Astrocyte of the cerebellum (primary cell): Measurements from ENCODE around the gene KLK14.

Source experiments
- DNase-seq: peaks from one replicate; pipeline ENCODE4 v3.0.0-alpha.2; 2011; ENCODE audit warnings: low read depth
- H3K4me3 ChIP-seq: 2 replicates; pipeline ENCODE4 v1.5.1; 2011; ENCODE audit warnings: mild to moderate bottlenecking, low read depth, low read length, moderate library complexity
- in situ Hi-C: cut with HindIII; loops from 2 replicates; pipeline ENCODE4 v1.10.0; 2017; ENCODE audit warnings: low sequenced_read_pairs
- TF ChIP-seq, protein P1 (sequence below): IDR thresholded peaks from 2 replicates; pipeline ENCODE4 v1.5.1; 2012; ENCODE audit warnings: low read length, low read depth, moderate library complexity, mild to moderate bottlenecking; ENCODE audit errors: missing control alignments

Gene KLK14

DNA sequence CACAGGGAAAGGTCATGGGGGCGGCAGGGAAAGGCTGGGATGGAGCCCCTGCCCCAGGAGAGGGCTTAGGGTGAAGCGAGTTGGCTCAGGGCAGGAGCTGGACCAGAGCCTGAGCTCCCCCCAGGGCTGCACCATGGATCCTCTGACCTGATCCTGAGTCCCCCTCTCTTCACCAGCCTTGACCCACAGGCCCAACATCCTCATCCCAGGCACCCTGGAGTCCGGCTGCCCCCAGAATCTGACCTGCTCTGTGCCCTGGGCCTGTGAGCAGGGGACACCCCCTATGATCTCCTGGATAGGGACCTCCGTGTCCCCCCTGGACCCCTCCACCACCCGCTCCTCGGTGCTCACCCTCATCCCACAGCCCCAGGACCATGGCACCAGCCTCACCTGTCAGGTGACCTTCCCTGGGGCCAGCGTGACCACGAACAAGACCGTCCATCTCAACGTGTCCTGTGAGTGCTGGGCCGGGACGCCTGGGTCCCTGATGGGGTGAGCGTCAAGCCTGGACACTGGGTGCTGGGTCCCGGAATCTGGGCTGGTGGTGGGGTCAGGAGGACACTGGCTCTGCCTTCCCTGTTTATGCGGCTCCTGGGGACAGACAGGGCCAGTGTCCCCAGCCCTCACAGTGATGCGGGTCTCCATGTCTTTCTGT is 42.9 kb upstream of the KLK14 start:
- no peak for DNase-seq
- H3K4me3 ChIP-seq: no peak overlapping the region
- in situ Hi-C loops: no loop called here
- TF ChIP-seq, protein P1, sequence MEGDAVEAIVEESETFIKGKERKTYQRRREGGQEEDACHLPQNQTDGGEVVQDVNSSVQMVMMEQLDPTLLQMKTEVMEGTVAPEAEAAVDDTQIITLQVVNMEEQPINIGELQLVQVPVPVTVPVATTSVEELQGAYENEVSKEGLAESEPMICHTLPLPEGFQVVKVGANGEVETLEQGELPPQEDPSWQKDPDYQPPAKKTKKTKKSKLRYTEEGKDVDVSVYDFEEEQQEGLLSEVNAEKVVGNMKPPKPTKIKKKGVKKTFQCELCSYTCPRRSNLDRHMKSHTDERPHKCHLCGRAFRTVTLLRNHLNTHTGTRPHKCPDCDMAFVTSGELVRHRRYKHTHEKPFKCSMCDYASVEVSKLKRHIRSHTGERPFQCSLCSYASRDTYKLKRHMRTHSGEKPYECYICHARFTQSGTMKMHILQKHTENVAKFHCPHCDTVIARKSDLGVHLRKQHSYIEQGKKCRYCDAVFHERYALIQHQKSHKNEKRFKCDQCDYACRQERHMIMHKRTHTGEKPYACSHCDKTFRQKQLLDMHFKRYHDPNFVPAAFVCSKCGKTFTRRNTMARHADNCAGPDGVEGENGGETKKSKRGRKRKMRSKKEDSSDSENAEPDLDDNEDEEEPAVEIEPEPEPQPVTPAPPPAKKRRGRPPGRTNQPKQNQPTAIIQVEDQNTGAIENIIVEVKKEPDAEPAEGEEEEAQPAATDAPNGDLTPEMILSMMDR: no peak

DNA sequence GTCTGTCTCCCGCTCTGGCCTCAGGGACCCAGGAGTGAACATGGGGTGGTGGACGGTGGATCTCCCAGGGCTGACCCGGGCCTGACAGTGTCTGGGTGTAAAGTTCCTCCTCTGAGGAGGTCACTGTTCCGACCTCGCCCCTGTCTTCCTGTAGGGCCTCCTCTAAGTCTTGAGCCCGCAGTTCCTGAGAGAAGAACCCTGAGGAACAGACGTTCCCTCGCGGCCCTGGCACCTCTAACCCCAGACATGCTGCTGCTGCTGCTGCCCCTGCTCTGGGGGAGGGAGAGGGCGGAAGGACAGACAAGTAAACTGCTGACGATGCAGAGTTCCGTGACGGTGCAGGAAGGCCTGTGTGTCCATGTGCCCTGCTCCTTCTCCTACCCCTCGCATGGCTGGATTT is 42.0 kb upstream of the KLK14 start, which contains the start of gene SIGLEC9:
Gene SIGLEC9, plus strand, starts transcription at position 178 of the 400 bp plus-strand sequence. Its CDS starts 69 bp downstream, at position 247.
- TF ChIP-seq, protein P1: no peak
- no peak within 1 kb of the TSS for H3K4me3 ChIP-seq

DNA sequence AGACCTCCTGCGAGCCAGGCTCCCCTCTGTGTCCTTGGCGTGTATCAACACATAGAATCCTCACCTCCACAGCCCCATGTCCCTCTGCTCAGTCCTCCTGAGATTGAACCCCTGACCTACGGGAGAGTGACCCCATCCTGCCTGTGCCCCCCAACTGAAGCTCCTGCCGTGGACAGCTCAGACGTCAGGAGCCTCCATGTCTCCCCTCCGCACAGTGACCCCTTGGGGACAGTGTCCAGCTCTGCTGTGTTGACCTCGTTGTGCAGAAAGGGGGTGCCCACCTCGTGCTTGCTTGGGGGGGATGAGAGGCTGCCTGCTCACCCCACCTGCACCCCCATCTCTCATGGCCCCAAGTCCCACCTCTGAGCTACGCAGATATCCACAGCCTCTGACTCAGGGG is 41.5 kb upstream of the KLK14 start:
- in situ Hi-C loops: no loop called here
- TF ChIP-seq, protein P1: no peak
- no peak overlapping the region for H3K4me3 ChIP-seq
- DNase-seq: no peak

More for the DNA sequence above, 42.0 kb upstream of the KLK14 start, which contains the start of gene SIGLEC9:
- in situ Hi-C loops: no loop called here
- DNase-seq: no peak

DNA sequence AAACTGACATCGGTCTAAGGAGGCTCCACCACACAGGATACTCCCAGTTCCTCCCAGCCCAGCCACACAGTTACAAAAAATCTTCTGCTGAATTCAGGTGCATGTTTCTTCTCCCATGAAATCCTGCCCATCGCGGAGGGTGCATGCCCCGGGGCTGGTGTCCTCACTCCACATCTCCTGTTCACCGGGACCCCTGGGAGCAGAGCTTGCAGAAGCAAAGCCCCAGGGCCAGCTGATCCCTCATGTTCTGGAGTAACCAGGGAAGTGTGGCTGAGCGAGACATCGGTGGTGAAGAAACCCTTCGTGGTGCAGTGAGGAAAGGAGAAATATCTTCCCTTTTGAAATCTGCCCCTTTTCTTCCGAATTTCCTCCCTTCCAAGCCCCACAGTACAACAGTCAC is 41.1 kb upstream of the KLK14 start:
- no peak for DNase-seq
- H3K4me3 ChIP-seq: no peak overlapping the region
- in situ Hi-C loops: no loop called here
- TF ChIP-seq, protein P1: no peak

DNA sequence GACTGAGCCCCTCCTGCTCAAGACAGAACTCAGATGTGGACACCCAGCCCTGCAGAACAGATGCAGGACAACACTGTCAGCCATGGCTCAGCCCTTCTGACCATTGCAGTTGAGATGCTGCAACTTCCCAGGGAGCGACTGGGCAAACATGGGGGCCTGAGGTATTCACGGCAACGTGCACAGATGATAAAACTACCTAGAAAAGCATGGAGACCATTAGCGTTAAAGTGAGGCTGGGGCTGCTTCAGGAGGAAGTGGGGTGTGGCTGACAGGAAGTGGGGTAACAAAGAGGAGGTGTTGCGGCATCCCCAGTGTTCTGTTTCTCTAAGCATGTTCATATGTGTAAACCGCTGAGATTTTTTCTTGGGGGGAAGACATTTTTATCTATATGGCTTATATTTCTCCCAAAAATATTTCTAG is 40.7 kb upstream of the KLK14 start:
- no peak overlapping the region for H3K4me3 ChIP-seq
- TF ChIP-seq, protein P1: no peak
- DNase-seq: no peak
- in situ Hi-C loops: no loop called here

DNA sequence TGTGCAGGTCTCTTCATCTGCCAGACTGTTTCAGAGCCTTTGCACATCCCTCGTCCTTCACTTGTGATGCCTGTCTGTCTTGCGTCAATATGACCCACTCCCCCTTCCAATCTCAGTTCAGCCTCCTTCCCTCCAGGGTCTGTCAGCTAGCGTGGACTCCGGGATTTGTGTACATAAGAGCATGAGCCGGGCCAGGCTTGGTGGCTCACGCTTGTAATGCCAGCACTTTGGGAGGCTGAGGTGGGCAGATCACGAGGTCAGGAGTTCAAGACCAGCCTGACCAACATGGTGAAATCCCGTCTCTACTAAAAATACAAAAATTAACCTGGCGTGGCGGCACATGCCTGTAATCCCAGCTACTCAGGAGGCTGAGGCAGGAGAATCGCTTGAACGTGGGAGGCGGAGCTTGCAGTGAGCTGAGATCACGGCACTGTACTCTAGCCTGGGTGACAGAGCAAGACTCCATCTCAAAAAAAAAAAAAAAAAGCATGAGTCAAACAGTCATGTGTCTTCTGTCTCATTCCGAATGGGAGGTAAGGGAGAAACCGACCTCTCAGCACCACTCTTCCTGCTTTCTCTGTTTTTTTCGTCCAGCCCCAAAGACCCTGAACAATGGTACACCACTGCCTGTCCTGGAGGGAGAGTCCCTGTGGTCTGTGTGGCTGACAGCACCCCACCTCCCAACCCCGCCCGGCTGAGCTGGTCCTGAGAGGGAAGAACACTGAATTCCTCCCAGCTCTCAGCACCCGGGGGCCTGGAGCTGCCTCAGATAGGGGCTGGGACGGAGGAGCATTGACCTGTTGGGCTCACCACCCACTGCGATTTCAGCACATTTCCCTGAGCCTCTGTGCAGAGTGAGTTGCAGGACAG is 39.7 kb upstream of the KLK14 start:
- DNase-seq: no peak
- TF ChIP-seq, protein P1: no peak
- H3K4me3 ChIP-seq: no peak overlapping the region
- in situ Hi-C loops: no loop called here
